Epithelial cell of prostate (primary cell): ENCODE data around the gene TMEM120B.

Source experiments
- DNase-seq: peaks from one replicate; pipeline ENCODE4 v3.0.0-alpha.2; 2011; ENCODE audit warnings: low read depth, low spot score
- H3K27ac ChIP-seq: fragments of 450-650 bp; 2 replicates; pipeline ENCODE4 v1.5.1; 2017; ENCODE audit warnings: mild to moderate bottlenecking

Gene TMEM120B

DNA sequence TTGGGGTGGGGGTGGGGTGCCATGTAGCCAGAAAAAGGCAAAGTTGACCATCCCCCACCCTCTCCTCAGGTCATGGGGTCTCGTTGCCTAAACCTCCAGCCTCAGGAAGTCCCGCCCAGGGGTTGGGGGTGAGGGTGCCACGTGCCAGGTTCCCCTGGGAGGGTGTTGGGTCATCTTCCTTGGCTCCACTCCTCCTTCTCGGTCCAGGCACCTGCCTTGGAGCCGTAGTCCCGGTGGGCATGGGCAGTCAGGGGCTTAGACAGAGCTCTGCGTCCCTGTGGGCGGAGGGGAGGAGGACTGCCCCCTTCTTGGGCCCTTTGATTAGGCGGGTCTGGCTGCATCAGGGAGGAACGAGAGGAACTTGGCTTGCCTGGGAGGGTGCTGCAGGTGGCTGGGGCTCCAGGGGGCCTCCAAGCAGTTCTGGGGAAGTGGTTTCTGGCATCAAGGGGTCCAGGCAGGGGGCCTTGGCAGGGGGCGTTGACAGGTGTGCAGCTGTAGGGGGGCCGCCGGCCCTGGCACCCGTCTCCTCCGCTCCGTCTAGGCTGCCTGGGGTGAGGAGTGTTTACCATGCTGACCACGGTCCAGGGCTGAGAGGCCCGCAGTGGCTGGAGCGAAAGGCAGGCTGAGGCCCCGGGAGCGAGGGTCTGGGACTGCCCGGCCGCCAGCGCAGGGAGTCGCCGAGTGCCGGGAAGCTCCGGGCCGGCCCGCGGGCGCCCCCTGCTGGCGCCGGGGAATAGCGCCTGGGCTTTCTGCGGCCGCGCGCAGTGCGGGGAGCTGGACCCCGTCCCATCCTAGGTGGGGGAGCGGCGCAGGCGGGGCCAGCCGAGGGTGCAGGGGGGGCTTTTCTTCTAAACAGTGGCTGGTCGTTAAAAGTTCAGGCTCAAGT lies 99.1 kb downstream of the TMEM120B start:
- no peak for DNase-seq
- H3K27ac ChIP-seq = peak overlapping the region; percentile 41

GRCh38 chr12:121812320-121812871 lies 99.8 kb downstream of the TMEM120B start:
- DNase-seq = no peak
- peak overlapping the region; percentile 41 for H3K27ac ChIP-seq

GRCh38 chr12:121812921-121813896 lies 100.7 kb downstream of the TMEM120B start:
- peak overlapping the region; percentile 41 for H3K27ac ChIP-seq
- no peak for DNase-seq

GRCh38 chr12:121813951-121814350 lies 101.4 kb downstream of the TMEM120B start:
- no peak for DNase-seq
- H3K27ac ChIP-seq = peak overlapping the region; percentile 41

DNA sequence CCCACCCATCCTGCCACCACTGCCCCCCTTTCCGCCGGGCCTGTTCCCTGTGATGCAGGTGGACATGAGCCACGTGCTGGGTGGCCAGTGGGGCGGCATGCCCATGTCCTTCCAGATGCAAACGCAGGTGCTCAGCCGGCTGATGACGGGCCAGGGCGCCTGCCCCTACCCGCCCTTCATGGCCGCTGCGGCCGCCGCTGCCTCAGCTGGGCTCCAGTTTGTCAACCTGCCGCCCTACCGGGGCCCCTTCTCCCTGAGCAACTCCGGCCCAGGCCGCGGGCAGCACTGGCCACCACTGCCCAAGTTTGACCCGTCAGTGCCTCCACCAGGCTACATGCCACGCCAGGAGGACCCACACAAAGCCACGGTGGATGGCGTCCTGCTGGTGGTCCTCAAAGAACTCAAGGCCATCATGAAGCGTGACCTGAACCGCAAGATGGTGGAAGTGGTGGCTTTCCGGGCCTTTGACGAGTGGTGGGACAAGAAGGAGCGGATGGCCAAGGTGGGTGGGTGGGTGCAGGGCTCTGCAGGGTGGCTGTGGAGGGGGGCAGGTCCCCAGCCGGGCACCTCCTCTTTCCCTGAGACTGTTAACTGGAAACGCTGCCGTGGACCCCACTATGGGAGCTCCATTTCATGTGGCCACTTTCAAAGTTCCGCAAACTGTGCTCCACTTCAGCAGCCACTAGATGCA lies 102.0 kb downstream of the TMEM120B start:
- no peak for DNase-seq

DNA sequence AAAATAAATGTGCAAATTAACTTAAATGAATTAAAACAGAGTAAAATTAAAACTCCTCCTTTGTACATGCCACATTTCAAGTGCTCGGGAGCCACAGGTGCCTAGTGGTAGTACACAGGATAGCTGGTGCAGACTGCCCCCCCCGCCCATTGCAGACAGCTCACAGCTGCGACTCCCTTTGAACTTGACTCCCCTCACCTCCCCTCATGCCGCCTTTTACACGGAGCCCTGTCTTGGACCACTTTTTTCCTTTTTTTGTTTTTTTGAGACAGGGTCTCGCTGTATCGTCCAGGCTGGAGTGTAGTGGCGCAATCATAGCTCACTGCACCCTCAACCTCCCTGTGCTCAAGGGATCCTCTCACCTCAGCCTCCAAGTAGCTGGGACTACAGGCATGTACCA lies 102.7 kb downstream of the TMEM120B start:
- no peak for DNase-seq
- H3K27ac ChIP-seq = no peak overlapping the region

More for the DNA sequence above, 102.0 kb downstream of the TMEM120B start:
- no peak overlapping the region for H3K27ac ChIP-seq

DNA sequence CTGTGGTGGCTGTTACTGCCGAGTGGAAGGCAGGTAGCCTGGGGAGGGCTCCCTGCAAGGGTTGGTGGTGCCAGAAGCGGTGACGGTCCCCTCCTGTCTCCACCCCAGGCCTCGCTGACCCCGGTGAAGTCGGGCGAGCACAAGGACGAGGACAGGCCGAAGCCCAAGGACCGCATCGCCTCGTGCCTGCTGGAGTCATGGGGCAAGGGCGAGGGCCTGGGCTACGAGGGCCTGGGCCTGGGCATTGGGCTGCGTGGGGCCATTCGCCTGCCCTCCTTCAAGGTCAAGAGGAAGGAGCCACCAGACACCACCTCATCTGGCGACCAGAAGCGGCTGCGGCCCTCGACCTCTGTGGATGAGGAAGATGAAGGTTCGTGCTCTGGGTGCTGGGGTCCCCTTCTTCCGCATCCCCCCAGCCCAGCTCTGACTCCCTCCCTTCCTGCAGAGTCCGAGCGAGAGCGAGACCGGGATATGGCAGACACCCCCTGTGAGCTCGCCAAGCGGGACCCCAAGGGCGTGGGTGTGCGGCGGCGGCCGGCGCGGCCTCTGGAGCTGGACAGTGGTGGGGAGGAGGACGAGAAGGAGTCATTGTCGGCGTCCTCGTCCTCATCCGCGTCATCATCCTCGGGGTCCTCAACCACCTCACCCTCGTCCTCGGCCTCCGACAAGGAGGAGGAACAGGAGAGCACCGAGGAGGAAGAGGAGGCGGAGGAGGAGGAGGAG lies 104.5 kb downstream of the TMEM120B start:
- DNase-seq = no peak
- no peak overlapping the region for H3K27ac ChIP-seq

DNA sequence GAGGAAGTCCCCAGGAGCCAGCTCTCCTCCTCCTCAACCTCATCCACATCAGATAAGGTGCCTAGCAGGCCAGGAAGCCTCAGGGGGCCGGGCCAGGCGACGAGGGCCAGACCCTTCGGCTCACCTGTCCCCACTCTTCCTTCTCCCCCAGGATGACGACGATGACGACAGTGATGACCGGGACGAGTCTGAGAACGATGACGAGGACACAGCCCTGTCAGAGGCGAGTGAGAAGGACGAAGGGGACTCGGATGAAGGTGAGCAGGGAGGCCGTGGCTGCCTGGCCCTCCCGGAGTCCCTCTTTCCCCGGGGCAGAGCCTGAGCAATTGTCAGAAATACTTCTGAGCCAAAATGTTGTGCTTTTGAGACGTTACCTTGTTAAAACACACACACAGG lies 105.1 kb downstream of the TMEM120B start:
- no peak overlapping the region for H3K27ac ChIP-seq
- no peak for DNase-seq

- DNase-seq = no peak
- no peak overlapping the region for H3K27ac ChIP-seq
Observed at GRCh38 chr12:121819212-121819949, 106.8 kb downstream of the TMEM120B start.

- DNase-seq = no peak
- no peak overlapping the region for H3K27ac ChIP-seq
Observed at GRCh38 chr12:121820056-121820455, 107.5 kb downstream of the TMEM120B start.

DNA sequence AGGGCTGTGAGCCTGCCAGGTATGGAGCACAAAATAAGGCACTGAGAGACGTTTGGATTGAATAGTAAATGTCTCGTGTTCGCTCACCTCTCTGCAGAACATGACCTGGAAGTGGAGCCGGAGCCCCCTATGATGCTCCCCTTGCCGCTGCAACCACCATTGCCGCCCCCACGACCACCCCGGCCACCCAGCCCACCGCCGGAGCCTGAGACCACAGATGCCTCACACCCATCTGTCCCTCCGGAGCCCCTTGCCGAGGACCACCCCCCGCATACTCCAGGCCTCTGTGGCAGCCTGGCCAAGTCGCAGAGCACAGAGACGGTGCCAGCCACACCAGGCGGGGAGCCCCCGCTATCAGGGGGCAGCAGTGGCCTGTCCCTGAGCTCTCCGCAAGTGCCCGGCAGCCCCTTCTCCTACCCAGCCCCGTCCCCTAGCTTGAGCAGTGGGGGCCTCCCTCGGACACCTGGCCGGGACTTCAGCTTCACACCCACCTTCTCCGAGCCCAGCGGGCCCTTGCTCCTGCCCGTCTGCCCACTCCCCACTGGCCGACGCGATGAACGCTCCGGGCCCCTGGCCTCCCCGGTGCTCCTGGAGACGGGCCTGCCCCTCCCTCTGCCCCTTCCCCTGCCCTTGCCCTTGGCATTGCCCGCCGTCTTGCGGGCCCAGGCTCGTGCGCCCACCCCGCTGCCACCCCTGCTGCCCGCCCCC lies 110.0 kb downstream of the TMEM120B start:
- no peak for DNase-seq
- H3K27ac ChIP-seq = no peak overlapping the region

GRCh38 chr12:121823101-121823726 lies 110.7 kb downstream of the TMEM120B start:
- no peak for DNase-seq
- no peak overlapping the region for H3K27ac ChIP-seq

GRCh38 chr12:121823727-121824115 lies 111.2 kb downstream of the TMEM120B start:
- H3K27ac ChIP-seq = no peak overlapping the region
- DNase-seq = no peak

DNA sequence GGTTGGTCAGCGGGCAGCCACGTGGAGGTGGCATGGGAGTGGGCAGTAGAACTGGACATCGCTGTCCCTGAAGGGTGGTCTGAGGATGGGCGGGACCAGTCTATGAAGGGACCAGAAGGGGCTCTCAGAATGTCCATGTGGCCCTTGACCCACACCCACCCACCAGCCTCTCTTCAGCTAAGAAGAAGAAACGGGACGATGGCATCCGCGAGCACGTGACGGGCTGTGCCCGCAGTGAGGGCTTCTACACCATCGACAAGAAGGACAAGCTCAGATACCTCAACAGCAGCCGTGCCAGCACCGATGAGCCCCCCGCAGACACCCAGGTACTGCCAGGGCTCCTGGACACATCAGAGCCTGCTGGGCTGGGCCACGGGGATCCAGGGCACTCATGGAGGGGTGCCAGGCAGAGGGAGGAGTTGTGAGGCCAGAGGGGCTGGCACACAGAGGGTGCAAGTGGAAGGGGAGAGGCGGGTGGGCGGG lies 112.5 kb downstream of the TMEM120B start:
- no peak for DNase-seq
- H3K27ac ChIP-seq = no peak overlapping the region

DNA sequence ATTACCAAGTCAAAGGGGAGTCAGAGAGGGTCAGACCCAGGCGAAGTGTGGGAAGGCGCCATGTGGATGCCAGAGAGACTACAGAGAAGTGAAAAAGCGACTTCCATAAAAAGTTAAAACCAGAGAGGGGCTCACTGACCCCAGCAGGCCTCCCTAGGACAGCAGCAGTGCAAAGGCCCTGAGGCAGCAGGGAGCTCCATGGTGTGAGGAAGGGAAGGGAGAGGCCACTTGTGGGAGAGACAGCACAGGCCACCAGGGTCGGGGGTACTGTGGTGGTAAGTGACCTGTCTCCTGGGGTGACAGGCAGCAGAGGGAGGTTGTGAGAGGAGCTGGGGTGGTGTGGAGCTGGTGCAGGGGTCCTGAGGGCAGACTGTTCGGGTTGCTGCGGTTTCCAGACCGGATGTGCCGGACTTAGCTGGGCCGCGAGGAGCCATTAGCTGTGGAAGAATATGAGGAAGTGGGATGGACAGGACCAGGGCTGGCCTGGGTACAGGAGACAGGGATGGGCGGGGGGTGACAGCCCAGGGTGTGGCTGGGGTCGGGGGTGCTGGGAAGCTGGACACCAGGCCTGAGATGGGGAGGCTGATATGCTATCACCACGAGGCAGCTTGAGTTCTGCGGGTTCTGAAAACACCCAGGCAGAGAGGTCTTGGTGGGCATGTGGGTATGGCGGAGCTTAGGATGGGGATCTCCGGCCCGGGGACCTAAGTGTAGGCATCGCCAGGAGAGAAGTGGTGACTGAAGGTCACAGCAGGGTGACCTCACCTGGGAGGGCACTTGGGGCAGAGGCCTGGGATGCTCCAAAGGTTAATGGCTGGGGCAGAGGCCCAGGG lies 114.0 kb downstream of the TMEM120B start:
- DNase-seq = no peak

GRCh38 chr12:121827351-121828099 lies 115.0 kb downstream of the TMEM120B start:
- no peak for DNase-seq
- no peak overlapping the region for H3K27ac ChIP-seq

More for the DNA sequence above, 114.0 kb downstream of the TMEM120B start:
- no peak overlapping the region for H3K27ac ChIP-seq
